ENCODE data around the gene SLIRP.
A peak's percentile ranks its signal among the peaks of the same experiment; 100 is the strongest.
"Not testable (repeated sequence)": the region's sequence is repeated elsewhere in the genome, so short reads cannot be mapped to it uniquely, and the experiment has no call there.

SLIRP gene

DNA sequence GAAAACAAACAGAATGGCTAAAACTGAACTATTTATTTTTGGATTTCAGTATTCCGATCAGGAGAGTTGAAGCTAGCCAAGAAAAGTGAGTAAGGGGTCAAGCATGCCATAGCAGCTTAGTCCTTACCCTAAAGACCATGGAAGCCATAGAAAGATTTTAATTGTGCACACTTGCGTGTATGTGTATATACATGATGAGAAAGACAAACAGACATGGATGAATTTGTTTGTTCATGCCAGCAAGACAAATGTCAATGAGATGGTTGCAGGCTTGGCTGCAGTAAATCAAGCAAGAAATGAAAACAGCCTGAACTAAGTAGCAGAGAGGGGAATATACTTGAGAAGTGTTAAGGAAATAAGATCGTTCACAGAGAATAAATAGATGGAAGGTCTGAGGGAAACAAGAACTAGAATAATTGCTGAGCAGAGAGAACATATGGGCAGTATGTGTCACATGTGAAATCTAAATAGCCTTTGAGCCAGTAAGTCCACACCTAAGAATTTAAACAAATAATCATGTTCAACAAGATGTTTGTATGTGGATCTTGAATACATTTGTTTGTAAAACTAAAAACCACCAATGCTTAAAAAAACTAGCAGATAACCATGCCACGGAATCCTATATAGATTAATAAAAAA, 38.3 kb downstream of the SLIRP start:
- DNase-seq (ENCODE audit: low spot score): no peak

DNA sequence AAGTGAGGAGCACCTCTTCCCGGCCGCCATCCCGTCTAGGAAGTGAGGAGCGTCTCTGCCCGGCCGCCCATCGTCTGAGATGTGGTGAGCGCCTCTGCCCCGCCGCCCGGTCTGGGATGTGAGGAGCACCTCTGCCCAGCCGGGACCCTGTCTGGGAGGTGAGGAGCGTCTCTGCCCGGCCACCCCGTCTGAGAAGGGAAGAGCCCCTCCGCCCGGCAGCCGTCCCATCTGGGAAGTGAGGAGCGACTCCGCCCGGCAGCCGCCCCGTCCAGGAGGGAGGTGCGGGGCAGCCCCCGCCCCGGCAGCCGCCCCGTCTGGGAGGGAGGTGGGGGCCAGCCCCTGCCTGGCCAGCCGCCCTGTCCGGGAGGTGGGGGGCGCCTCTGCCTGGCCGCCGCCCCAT, 39.5 kb downstream of the SLIRP start:
- not testable (repeated sequence) for DNase-seq (ENCODE audit: low spot score)

DNA sequence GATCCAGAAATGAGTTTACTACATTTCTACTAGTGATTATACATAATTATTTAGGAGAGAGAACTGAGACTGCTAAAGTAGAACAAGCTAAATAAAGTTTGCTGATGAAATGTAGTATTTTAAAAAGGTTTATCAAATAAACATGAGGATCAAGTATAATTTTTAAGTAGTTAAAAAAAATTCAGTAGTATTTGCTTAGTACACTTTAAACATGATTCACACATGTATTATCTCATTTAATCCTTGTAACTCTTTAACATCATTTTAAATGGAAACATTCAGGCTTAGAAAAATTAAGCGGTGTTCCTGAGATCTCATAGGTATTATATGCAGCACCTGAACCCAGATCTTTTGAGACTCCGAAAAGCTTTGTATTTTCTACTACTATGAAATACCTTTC, 44.4 kb downstream of the SLIRP start:
- DNase-seq (ENCODE audit: low spot score): no peak

DNA sequence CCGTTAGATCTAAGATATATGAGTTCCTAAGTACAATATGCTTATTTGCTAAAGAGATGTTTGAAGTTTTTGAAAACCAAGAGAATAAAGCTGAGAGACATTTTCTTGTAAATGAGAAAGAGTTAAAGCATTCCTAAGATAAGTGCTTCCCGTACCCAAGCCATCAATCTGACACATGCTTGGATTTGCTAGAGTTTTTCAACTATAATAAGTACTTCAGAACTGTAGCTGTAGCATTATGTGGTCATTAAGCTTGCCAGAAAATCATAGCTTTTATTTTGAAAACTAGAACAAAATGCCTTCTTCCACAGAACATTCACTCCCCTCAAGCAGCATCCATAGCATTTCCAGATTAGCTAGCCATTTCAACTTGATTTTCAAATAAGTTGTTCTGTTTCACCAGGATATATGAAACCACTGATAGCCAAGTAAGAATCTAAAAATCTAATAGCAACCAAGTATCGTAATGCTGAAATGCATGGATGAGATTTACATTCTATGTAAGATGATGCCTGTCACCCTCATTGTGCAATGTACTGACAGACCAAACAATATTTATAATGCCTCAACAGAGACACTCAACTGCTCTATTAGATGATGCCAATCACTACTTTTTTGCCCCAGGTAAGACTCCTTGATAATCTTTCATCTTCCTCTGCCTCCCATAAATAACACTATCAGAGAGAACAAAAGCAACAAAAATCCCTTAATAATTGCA, 45.1 kb downstream of the SLIRP start:
- DNase-seq (ENCODE audit: low spot score): no peak

DNA sequence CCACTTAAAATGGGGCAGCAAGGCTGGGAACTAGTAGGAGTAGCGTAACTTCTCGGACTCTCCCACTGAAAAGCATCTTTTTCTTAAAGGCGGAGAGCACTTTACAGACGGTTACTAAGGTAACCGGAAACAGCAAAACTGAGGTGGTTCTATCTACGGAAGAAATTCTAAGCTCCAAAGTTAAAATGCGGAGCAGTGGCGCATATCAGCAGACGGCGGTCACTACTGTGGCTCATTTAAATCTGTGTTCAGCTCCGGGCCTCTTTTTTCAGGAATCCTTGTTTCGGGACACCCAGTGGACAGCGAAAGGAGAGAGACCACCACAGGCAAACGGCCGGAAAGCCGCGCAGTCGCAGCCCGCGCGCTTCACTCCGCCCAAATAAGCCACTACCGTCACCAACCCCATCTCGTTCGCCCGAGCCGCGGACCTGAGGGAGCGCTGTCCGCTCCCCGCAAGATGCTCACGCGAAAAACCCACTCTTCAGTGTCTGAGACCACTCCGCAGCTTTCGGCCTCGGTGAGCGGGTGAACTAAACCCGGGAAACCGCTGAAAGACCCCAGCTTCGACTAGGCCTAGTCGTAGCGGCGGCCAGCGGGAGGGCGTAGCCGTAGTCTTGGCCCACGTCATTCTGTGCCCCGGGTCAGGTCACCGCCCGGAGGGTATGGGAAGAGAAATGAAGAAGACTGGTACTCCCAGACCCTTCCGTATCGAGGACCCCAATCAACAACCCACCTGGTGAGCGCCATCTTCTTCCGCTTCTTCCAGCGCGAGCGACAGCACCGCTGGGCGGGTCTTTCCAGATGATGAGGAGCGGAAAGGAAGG, 52.7 kb downstream of the SLIRP start, which contains the start of gene SNW1:
TSS of gene SNW1 (minus strand) at position 776 of the 824 bp plus-strand sequence. CDS start at position 747, 29 bp downstream.
- DNase-seq (ENCODE audit: low spot score): peak; percentile 97

DNA sequence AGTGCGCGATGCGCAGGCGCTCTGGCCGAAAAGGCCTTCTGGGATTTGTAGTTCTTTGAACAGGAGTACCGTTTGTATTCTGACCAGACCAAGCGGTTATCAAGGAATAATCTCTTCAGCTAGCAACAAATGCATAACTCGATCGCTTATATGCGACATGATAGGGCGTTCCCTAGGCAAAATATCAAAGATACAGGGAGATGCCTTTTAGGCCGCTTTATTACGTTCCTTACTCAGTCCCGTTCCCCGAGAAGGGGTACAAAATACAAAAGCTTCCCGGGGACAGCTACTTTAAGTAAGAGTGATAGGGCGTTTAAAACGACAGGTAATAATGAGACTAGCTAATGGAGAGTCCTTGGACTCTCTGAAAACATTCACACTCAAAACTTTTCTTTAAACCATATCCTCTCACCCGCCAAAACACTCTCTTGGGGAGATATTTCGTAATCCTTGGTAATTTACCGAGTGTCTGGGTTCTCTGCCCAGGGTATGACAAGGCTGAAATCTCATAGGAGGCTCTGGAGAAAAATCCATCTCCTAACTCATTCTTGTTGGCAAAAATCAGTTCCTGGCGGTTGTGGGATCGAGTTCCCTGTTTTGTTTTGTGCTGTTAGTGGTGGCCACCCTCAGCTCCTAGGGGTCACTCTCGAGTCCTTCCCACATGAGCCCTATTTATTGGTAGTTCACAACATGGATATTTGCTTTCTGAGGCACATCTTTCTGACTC, 53.5 kb downstream of the SLIRP start:
- DNase-seq (ENCODE audit: low spot score): peak; percentile 61

DNA sequence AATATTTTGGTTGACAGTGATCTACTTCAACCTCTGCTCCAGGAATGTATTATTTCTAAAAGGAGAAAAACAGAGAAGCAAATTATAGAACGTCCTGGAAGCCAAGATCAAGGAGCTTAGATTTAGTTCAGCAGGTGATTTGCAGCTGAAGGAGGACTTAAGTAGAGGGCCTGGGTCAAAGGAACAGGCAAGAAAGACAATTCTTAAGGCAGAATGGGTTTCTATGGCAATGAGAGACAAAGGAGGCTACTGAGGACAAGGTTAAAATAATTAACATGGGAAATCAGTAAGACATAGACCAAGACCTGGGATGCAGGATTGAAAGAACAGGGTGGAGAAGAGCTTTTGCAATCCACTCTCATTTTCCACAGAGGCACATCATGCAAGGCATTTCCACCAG, 55.4 kb downstream of the SLIRP start:
- DNase-seq (ENCODE audit: low spot score): no peak

DNA sequence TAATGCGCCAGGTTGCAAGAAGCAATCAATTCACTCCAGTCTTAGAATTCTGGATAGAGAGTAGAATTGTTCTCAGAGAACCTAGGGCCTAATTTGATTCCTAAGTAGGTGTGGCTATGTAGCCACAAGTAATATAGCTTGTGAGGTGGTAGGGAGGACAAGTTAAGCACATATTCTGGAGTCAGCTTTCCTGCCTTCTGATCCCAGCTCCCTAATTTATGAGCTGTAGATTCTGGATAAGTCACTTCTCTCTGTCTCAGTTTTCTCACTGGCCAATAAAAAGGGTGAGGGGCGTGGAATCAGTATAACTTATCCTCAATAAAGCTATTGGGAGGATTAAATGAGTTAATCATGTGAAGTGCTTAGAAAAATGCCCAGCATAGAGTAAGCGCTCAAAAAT, 56.1 kb downstream of the SLIRP start:
- no peak for DNase-seq (ENCODE audit: low spot score)
